Naive B cell (primary cell): Measurements from ENCODE around the gene PTGER2. TPM values are rescaled to one million over a fixed set of nuclear protein-coding genes. Genes with fewer than 3 reads are reported as not detected.

Experiments used
- ATAC-seq, 2 donors: fragments of 150-1000 bp; cut with Tn5 transposase; 2 replicates each; pipeline ENCODE4 v1.10.0; 2021; ENCODE audit warnings: low read depth in 2 of 2, mild to moderate bottlenecking in 2 of 2, moderate library complexity in 2 of 2
- DNase-seq: peaks from one replicate; pipeline ENCODE4 v3.0.0; 2022
- H3K27ac Mint-ChIP-seq, 6 donors: one replicate each; pipeline ENCODE4 v1.8.0; 2020 to 2022; ENCODE audit warnings: mild to moderate bottlenecking in 6 of 6, mixed read lengths in 6 of 6, moderate library complexity in 5 of 6, inconsistent platforms in 2 of 6
- H3K27me3 Mint-ChIP-seq, 3 donors: one replicate each; pipeline ENCODE4 v1.8.0; 2021 to 2022; ENCODE audit warnings: mixed read lengths in 3 of 3, mild to moderate bottlenecking in 1 of 3
- H3K36me3 Mint-ChIP-seq, 2 donors: one replicate each; pipeline ENCODE4 v1.8.0; 2020 to 2022; ENCODE audit warnings: mixed read lengths in 2 of 2, inconsistent platforms in 1 of 2, mild to moderate bottlenecking in 1 of 2
- H3K4me1 Mint-ChIP-seq, 3 donors: one replicate each; pipeline ENCODE4 v1.8.0; 2020 to 2022; ENCODE audit warnings: mixed read lengths in 3 of 3, inconsistent platforms in 1 of 3, mild to moderate bottlenecking in 1 of 3, moderate library complexity in 1 of 3
- H3K4me3 Mint-ChIP-seq, 8 donors: one replicate each; pipeline ENCODE4 v1.8.0; 2020 to 2022; ENCODE audit warnings: mild to moderate bottlenecking in 8 of 8, mixed read lengths in 8 of 8, moderate library complexity in 8 of 8, inconsistent platforms in 2 of 8
- H3K9me3 Mint-ChIP-seq, 7 donors: one replicate each; pipeline ENCODE4 v1.8.0; 2020 to 2022; ENCODE audit warnings: mixed read lengths in 7 of 7, mild to moderate bottlenecking in 5 of 7, inconsistent platforms in 2 of 7, moderate library complexity in 1 of 7
- polyA plus RNA-seq, 6 donors: library from polyadenylated mRNA; unstranded; fragments of 300-500 nt; fragmentation: Illumina TruSeq; gene quantifications; one replicate each; pipeline ENCODE4 v1.2.3, GENCODE V29; 2021; ENCODE audit warnings: low read depth in 6 of 6

PTGER2 gene
- polyA plus RNA-seq, 6 donors from 2014 or later = 0.23 to 0.88 (median 0.39) TPM; not detected in 1

GRCh38 chr14:52313462-52313861 is 650 bp upstream of the PTGER2 start:
- Mint-ChIP-seq H3K4me1 (peaks cover 39 to 53% (median 53%) of the 10 kb centered on the region in 3 donors), H3K36me3 (peaks cover 0 to 12% of the 10 kb centered on the region in 2 donors), H3K4me3 (peak overlapping the region; percentile 67 to 94 (median 88)), H3K27me3 (peaks cover 40 to 66% (median 63%) of the 10 kb centered on the region in 3 donors), H3K9me3 (peaks cover 0 to 4% (median 0%) of the 10 kb centered on the region in 7 donors), H3K27ac (peak overlapping the region in 3 of 6 donors; percentile 27 to 77 (median 66))
- DNase-seq = no peak
- no peak for ATAC-seq

GRCh38 chr14:52314595-52315354 is 663 bp downstream of the PTGER2 start:
- Mint-ChIP-seq H3K36me3 (peaks cover 0 to 12% of the 10 kb centered on the region in 2 donors), H3K27me3 (peaks cover 50 to 72% (median 70%) of the 10 kb centered on the region in 3 donors), H3K27ac (peak overlapping the region in 5 of 6 donors; percentile 54 to 92 (median 89)), H3K4me3 (peak overlapping the region; percentile 69 to 94 (median 92)), H3K4me1 (peaks cover 39 to 53% (median 53%) of the 10 kb centered on the region in 3 donors), H3K9me3 (peaks cover 0 to 4% (median 0%) of the 10 kb centered on the region in 7 donors)
- DNase-seq = peak; percentile 18
- ATAC-seq = peak; percentile 22 to 28

- Mint-ChIP-seq H3K9me3 (peaks cover 0 to 5% (median 0%) of the 10 kb centered on the region in 7 donors), H3K36me3 (peaks cover 0 to 12% of the 10 kb centered on the region in 2 donors), H3K27me3 (peaks cover 55 to 78% (median 76%) of the 10 kb centered on the region in 3 donors), H3K4me3 (peak overlapping the region; percentile 69 to 94 (median 92)), H3K27ac (peak overlapping the region in 3 of 6 donors; percentile 54 to 92 (median 61)), H3K4me1 (peaks cover 39 to 53% (median 52%) of the 10 kb centered on the region in 3 donors)
- ATAC-seq (peak in 1 of 2 donors; percentile 16), DNase-seq (peak; percentile 11)
Observed at GRCh38 chr14:52315355-52315718, 1.2 kb downstream of the PTGER2 start.

- Mint-ChIP-seq H3K4me3 (no peak overlapping the region), H3K9me3 (peaks cover 4 to 22% (median 14%) of the 10 kb centered on the region in 7 donors), H3K27ac (no peak overlapping the region), H3K4me1 (peaks cover 22 to 28% (median 26%) of the 10 kb centered on the region in 3 donors), H3K36me3 (peaks cover 0 to 20% of the 10 kb centered on the region in 2 donors), H3K27me3 (peaks cover 55 to 74% (median 73%) of the 10 kb centered on the region in 3 donors)
- DNase-seq = no peak
- no peak for ATAC-seq
Observed at GRCh38 chr14:52318062-52318461, 4.0 kb downstream of the PTGER2 start.

GRCh38 chr14:52318826-52319645 is 4.9 kb downstream of the PTGER2 start:
- H3K27me3 Mint-ChIP-seq = peaks cover 46 to 64% (median 64%) of the 10 kb centered on the region in 3 donors
- H3K9me3 Mint-ChIP-seq = peaks cover 4 to 24% (median 15%) of the 10 kb centered on the region in 7 donors
- ATAC-seq = no peak
- no peak for DNase-seq
- peaks cover 0 to 20% of the 10 kb centered on the region in 2 donors for H3K36me3 Mint-ChIP-seq
- no peak overlapping the region for H3K27ac Mint-ChIP-seq
- H3K4me1 Mint-ChIP-seq = peaks cover 18 to 21% (median 20%) of the 10 kb centered on the region in 3 donors
- H3K4me3 Mint-ChIP-seq = no peak overlapping the region

GRCh38 chr14:52319919-52320318 is 5.8 kb downstream of the PTGER2 start:
- peak overlapping the region in 1 of 6 donors; percentile 30 for H3K27ac Mint-ChIP-seq
- H3K36me3 Mint-ChIP-seq = peaks cover 0 to 16% of the 10 kb centered on the region in 2 donors
- H3K4me3 Mint-ChIP-seq = no peak overlapping the region
- H3K4me1 Mint-ChIP-seq = peaks cover 13 to 22% (median 21%) of the 10 kb centered on the region in 3 donors
- H3K9me3 Mint-ChIP-seq = peaks cover 4 to 24% (median 15%) of the 10 kb centered on the region in 7 donors
- ATAC-seq (no peak), DNase-seq (no peak)
- peaks cover 37 to 59% (median 55%) of the 10 kb centered on the region in 3 donors for H3K27me3 Mint-ChIP-seq

- Mint-ChIP-seq H3K4me1 (peaks cover 17 to 22% (median 21%) of the 10 kb centered on the region in 3 donors), H3K27me3 (peaks cover 5 to 34% (median 24%) of the 10 kb centered on the region in 3 donors), H3K36me3 (peaks cover 0 to 8% of the 10 kb centered on the region in 2 donors), H3K27ac (peak overlapping the region in 5 of 6 donors; percentile 20 to 73 (median 62)), H3K9me3 (peaks cover 4 to 25% (median 18%) of the 10 kb centered on the region in 7 donors), H3K4me3 (peak overlapping the region in 6 of 8 donors; percentile 16 to 58 (median 34))
- peak; percentile 73 for DNase-seq
- ATAC-seq = peak; percentile 99
Observed at GRCh38 chr14:52325126-52325525, 11.0 kb downstream of the PTGER2 start.

- H3K27ac Mint-ChIP-seq = peak overlapping the region in 1 of 6 donors; percentile 62
- peaks cover 17 to 22% (median 21%) of the 10 kb centered on the region in 3 donors for H3K4me1 Mint-ChIP-seq
- peaks cover 4 to 25% (median 18%) of the 10 kb centered on the region in 7 donors for H3K9me3 Mint-ChIP-seq
- DNase-seq (no peak), ATAC-seq (no peak)
- peaks cover 0 to 8% of the 10 kb centered on the region in 2 donors for H3K36me3 Mint-ChIP-seq
- peak overlapping the region in 1 of 8 donors; percentile 57 for H3K4me3 Mint-ChIP-seq
- peaks cover 9 to 33% (median 22%) of the 10 kb centered on the region in 3 donors for H3K27me3 Mint-ChIP-seq
Observed at GRCh38 chr14:52325630-52326029, 11.5 kb downstream of the PTGER2 start.

- peaks cover 0 to 8% of the 10 kb centered on the region in 2 donors for H3K36me3 Mint-ChIP-seq
- no peak for ATAC-seq
- H3K4me1 Mint-ChIP-seq = peaks cover 17 to 22% (median 21%) of the 10 kb centered on the region in 3 donors
- no peak overlapping the region for H3K27ac Mint-ChIP-seq
- H3K27me3 Mint-ChIP-seq = peaks cover 23 to 38% (median 30%) of the 10 kb centered on the region in 3 donors
- H3K9me3 Mint-ChIP-seq = peaks cover 0 to 13% (median 5%) of the 10 kb centered on the region in 7 donors
- DNase-seq = no peak
- H3K4me3 Mint-ChIP-seq = no peak overlapping the region
Observed at GRCh38 chr14:52327374-52328226, 13.5 kb downstream of the PTGER2 start.

GRCh38 chr14:52328276-52328675 is 14.2 kb downstream of the PTGER2 start:
- Mint-ChIP-seq H3K27me3 (peaks cover 27 to 43% (median 36%) of the 10 kb centered on the region in 3 donors), H3K4me3 (no peak overlapping the region), H3K27ac (no peak overlapping the region), H3K36me3 (peaks cover 0 to 8% of the 10 kb centered on the region in 2 donors), H3K4me1 (peaks cover 17 to 22% (median 21%) of the 10 kb centered on the region in 3 donors), H3K9me3 (peaks cover 0 to 11% (median 2%) of the 10 kb centered on the region in 7 donors)
- no peak for DNase-seq
- no peak for ATAC-seq

GRCh38 chr14:52329678-52330369 is 15.7 kb downstream of the PTGER2 start:
- H3K4me1 Mint-ChIP-seq = peaks cover 11 to 13% (median 12%) of the 10 kb centered on the region in 3 donors
- peaks cover 0 to 8% of the 10 kb centered on the region in 2 donors for H3K36me3 Mint-ChIP-seq
- no peak overlapping the region for H3K27ac Mint-ChIP-seq
- DNase-seq = no peak
- H3K4me3 Mint-ChIP-seq = no peak overlapping the region
- peaks cover 36 to 52% (median 41%) of the 10 kb centered on the region in 3 donors for H3K27me3 Mint-ChIP-seq
- peaks cover 0 to 5% (median 0%) of the 10 kb centered on the region in 7 donors for H3K9me3 Mint-ChIP-seq
- no peak for ATAC-seq

GRCh38 chr14:52332269-52332668 is 18.2 kb downstream of the PTGER2 start:
- peaks cover 0 to 8% of the 10 kb centered on the region in 2 donors for H3K36me3 Mint-ChIP-seq
- no peak overlapping the region for H3K27ac Mint-ChIP-seq
- no peak overlapping the region for H3K4me3 Mint-ChIP-seq
- no peak for ATAC-seq
- no peak for DNase-seq
- no peaks in the 10 kb centered on the region for H3K4me1 Mint-ChIP-seq
- H3K9me3 Mint-ChIP-seq = peaks cover 0 to 5% (median 0%) of the 10 kb centered on the region in 7 donors
- peaks cover 44 to 49% (median 47%) of the 10 kb centered on the region in 3 donors for H3K27me3 Mint-ChIP-seq
